G401.6 (cell line): ENCODE data around the gene TRPM3.
A peak's percentile ranks its signal among the peaks of the same experiment; 100 is the strongest.

Experiments
- FAIRE-seq: peaks from 2 replicates; lab custom pipeline; 2012; peaks lifted over from hg19 to GRCh38; lab: Jason Lieb, UNC

The TRPM3 gene

GRCh38 chr9:71121275-71122021 lies at the start of gene TRPM3:
TRPM3 (minus strand) TSS chr9:71121621; CDS start chr9:71121354, 267 bp downstream.
- no peak for FAIRE-seq

- FAIRE-seq = peak; percentile 44
These were observed 47.0 kb upstream of the TRPM3 start for GRCh38 chr9:71168418-71168817.

- no peak for FAIRE-seq
These were observed 40.7 kb upstream of the TRPM3 start for GRCh38 chr9:71162126-71162525.

DNA sequence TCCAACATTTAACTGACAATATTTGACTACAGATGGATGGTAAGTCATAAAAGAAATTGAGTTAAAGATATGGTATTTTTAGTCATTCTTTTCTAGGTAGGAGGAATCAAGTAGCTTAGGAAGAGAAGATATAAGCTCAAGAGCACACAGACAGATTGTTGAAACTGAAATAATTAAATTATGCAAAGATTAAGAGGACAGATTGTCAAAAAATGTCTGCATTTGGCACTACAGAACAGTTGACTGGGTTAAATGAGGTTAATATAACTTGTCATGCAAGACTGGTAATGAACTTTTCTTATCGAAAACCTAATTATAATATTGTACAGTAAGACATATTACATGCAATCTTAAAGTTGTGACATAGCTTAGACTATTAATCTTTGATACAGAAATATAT lies 36.3 kb upstream of the TRPM3 start:
- no peak for FAIRE-seq

GRCh38 chr9:71147368-71147767 lies 25.9 kb upstream of the TRPM3 start:
- FAIRE-seq = no peak

GRCh38 chr9:71146511-71146910 lies 25.1 kb upstream of the TRPM3 start:
- FAIRE-seq = no peak

DNA sequence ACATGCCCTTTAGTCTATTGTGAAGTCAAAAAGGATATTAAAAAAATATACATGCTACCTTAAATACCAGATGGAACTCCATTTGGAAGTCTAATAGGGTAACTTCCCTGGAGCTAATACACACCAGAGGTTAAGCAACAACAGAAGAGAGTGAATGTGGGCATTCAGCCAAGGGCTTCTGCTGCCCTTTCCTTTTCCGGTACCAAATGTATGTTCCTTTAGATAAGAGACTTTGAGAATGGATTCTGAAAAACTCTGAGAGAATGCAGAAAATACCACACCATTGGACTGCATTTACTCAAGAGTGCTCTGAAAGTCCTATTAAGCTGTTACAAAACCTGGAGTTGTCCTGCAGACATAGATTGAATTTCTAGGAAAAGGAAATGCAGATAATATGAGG lies 23.8 kb upstream of the TRPM3 start:
- FAIRE-seq = no peak

DNA sequence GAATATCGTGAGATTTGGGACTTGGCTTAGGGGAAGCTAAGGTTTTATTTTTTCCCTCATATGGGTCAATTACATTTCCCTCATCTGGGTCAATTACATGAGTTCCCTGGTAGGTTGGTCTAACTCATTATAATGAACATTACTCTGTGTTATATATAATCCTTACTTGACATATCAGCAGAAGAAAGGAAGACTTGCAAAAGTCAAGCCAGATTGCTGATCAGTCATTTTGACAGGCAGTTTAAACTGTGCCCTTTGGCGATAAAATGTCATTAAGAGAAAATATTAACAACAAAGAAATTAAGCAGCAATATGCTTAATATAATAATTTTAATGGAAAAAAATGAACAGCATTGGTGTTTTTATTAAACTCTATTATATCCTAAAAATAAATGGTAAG lies 23.1 kb upstream of the TRPM3 start:
- no peak for FAIRE-seq

DNA sequence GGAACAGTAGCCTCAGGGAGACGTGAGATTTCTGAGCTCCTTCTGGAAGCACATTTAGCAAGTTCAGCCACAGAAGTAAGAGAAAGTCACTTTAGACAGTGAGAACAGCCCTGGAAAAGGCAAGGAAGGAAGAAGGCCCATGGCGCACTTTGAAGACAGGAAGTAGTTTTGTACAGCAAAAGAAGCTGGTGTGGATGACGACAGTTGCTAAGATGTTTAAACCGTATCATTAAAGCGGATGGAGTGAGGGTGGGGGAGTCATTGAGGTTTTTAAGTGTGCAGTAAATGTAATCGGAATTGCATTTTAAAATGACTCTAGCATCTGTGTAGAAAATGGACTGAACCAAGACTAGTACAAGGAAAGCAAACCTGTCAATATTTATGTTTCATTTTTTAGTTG lies 15.3 kb upstream of the TRPM3 start:
- no peak for FAIRE-seq

GRCh38 chr9:71131145-71131544 lies 9.7 kb upstream of the TRPM3 start:
- no peak for FAIRE-seq

GRCh38 chr9:71130521-71130920 lies 9.1 kb upstream of the TRPM3 start:
- no peak for FAIRE-seq

- no peak for FAIRE-seq
These were observed 7.4 kb upstream of the TRPM3 start for GRCh38 chr9:71128796-71129195.

- FAIRE-seq = no peak
These were observed 5.9 kb upstream of the TRPM3 start for GRCh38 chr9:71127301-71127700.

GRCh38 chr9:71122421-71122820 lies 1.0 kb upstream of the TRPM3 start:
- no peak for FAIRE-seq

DNA sequence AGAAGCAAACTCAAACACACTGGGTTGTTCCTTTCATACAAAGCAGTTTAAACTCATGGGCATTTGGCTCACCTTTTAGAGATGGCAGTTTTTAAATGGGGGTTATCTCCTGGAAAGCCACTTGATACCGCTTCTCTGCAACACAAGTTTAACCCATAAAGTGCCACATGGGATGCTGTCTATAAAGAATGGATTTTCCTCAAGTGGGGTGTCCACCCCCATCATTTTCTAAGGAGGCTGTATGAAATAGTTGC lies 528 bp upstream of the TRPM3 start:
- FAIRE-seq = no peak

- no peak for FAIRE-seq
These were observed 747 bp downstream of the TRPM3 start for GRCh38 chr9:71120501-71121247.

- no peak for FAIRE-seq
These were observed 1.7 kb downstream of the TRPM3 start for GRCh38 chr9:71119746-71120145.

DNA sequence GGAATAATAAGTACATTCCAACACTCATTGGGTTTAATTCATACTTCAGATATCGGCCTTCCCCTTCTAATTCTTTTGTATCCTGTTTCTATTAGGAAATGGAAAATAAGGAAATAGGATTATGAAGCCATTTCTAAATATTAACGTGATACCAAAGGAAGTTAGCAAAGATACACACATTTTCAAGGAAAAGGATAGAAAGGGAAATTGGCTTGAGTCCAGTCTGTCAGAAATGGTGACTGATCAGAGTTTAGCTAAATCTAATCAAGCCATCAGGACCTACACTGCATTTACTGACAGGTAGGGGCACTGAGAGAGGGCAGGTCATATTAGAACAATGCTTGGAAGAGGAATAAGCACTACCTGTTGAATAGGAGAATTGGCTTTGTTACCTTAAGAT lies 3.1 kb downstream of the TRPM3 start:
- no peak for FAIRE-seq

GRCh38 chr9:71115448-71115975 lies 5.9 kb downstream of the TRPM3 start:
- no peak for FAIRE-seq

- no peak for FAIRE-seq
These were observed 8.6 kb downstream of the TRPM3 start for GRCh38 chr9:71112866-71113265.

DNA sequence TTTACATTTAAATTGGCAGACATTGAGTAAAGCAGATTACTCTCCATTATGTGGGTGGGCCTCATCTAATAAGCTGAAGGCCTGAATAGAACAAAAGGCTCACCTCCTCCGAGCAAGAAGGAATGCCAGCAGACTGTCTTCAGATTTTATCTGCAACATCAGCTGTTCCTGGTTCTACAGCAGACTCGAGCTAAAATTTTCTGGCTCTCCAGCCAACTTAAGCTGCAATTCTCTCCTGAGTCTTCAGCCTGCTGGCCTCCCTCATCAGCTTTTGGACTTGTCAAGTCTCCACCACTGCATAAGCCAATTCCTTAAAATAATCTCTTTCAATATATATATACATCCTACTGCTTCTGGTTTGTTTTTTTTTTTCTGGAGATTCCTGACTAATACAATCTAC lies 12.5 kb downstream of the TRPM3 start:
- FAIRE-seq = no peak

GRCh38 chr9:71106992-71107391 lies 14.4 kb downstream of the TRPM3 start:
- FAIRE-seq = no peak

DNA sequence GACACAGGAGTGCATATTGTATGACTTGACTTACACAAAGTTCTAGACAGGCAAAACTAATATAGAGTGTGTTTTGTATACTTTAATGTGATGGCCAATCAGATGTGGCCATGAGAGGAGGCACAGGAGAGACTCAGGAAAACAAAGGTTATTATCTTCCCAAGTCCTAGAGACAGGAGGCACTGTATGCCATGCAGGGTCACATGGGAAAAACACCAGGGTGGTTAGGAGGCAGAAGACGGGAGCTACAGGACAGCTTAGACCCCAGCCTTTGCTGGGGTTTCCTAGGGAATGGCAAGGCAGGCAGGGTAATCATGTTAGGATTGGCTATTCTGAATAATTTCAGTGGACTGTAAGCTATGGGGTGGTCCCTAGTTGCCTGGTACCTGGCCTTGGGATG lies 16.2 kb downstream of the TRPM3 start:
- no peak for FAIRE-seq

DNA sequence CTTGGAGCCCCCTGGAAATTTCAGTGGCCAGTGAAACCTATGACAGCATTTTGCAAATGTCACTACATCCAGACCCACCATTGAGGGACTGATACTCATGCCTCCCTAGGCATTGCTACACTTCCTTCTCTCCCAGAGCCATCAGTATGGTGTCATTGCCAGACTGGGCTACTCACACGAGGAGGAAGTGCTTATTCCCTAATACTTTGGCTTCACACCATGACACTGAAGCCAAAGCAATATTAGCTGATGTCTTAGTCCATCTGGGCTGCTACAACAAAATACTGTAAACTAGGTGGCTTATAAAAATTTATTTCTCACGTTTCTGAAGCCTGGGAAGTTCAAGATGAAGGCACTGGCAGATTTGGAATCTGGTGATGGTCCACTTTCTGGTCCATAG lies 22.6 kb downstream of the TRPM3 start:
- FAIRE-seq = no peak
